GM21367 (cell line): ENCODE results near the gene COL4A1.

Experiments used
- ATAC-seq: cut with Tn5 transposase; IDR thresholded peaks from one replicate; pipeline ENCODE4 v1.9.1; 2021; ENCODE audit not compliant: unreplicated experiment

The COL4A1 gene

DNA sequence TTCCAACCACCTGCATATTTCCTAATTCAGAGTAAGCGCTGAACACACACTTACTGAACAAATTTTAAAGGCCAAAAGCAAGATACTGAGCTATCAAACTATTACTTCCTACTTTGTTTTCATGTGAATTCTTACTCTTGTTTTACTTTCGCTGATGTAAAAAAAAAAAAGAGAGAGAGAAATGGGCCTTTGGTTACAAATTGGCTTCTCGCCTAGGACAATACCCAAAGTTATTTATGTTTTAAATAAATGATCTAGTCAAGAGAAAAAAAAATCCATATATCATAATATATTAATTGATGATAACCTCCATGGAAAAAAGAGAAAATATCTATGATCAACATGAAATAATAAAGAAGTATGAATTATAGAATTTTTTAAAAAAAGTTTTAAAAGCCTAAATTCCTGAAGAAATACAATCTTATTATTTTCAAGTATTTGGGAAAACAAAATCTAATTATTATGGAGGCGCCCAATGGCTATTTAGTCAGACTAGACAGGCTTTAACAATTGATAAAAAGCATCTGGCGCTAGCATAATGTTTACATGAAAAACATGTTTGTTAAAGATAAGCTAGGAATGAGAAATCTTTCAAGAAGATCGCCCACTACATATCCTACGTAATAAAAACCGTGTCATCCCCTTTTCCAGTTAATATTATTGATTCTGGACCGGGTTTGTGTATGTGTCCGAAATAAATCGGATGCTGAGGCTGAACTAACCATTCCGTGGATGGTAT lies 9.0 kb downstream of the COL4A1 start:
- ATAC-seq, result no peak

DNA sequence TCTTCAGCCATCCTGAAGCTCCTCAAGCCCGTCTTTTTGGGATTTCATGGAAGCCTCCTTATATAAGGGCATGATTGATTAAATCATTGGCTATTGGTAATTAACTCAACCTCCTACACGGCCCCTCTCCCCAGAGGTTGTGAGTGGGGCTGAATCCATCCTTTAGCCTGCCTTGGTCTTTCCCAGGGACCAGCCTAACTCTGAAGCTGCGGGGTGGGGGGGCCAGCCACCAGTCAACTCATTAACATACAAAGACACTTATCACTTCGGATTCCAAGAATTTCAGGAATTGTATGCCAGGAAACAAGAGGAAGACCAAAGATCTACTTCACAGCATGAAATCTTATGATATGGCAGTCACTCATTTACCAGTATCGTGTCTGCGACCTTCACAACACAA lies 9.9 kb downstream of the COL4A1 start:
- ATAC-seq, result no peak

DNA sequence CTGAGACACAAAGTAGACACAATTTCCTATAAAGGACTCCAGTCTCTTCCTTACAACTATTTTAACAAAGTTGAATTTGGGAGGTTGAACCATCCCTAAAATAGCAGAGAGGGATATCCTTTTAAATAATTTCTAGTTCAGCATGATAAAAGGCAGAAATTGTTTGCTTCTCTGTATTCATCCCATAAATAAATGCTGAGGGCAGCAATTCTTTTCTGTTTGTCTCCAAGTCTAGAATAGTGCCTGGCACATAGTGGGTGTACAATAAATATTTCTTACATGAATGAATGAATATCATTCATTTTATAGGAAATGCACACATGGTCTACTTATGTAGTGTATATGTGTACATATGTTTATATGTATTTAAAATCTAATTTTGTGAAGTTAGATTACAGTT lies 12.3 kb downstream of the COL4A1 start:
- ATAC-seq, result no peak

DNA sequence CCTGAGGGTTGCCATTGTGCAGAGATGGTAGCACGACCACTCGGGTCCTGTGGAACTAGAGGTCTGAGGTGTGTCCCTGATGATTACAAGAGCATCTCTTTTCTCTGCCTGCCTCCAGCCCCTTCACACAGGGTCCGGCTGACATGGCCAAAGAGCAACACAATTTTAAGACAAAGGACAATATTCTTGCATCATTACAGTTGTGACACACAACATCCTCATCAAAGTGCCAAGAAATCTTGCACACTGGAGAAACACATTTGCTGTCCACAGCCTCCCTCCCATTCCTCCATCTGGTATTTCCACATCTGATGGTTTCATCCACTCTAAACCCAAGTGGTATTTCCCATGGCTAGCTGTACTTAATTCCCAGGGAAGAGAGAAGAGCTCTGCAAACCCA lies 12.8 kb downstream of the COL4A1 start:
- no peak for ATAC-seq

DNA sequence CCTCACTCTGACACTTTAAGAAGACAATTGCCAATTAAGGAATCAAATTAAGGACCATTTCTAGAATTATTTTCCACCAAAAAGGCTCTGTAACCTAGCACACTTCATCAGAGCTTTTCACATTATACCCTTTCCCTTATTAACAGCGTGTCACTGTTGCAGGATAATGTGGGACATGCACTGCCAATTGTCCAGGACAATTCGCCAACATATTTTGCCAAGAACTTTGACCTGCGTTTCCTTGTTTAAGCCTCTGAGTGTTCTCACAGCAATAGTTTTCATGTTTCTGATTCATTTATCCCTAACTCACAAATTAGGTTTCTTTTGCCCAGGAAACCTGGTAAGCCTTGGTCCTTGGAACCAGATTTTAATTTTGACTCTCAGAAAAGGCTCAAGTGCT lies 13.3 kb downstream of the COL4A1 start:
- no peak for ATAC-seq

DNA sequence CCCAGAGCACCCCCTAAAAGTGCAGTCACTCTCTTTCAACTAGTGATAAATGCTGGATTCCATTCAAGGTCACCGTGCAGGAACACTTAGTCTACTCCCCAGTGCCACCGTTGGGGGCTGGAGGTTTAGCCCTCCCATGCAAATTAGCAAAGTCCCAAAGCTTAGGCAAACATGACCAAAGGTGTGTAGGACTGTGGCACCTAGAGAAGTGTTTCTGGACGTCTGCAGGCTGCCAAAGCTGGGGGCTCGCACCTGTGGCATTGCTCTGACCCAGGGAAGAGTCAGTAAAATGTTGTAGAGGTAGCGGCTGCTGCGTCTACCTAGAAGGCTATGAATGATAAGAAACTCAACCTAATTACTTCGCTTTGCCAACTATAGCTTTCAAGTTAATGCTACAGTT lies 13.9 kb downstream of the COL4A1 start:
- no peak for ATAC-seq

DNA sequence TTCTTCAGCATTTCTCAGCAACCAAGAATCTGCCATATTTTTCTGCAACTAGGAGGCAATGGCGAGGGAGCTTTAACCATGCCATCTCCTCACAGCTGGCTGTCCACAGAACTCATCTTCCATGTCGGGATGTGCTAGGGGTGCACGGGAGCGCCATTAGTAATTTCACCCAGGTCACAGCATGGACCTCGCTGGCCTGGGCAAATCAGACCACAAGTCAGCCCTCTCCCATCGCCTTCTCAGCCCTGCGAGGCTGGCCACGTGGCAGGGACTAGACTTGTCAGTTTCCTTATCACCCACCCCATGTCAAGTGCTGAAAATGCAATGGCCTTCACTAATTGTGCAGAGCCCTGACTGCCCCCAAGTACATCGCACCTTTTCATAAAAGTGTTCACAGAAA lies 15.7 kb downstream of the COL4A1 start:
- ATAC-seq, result no peak

DNA sequence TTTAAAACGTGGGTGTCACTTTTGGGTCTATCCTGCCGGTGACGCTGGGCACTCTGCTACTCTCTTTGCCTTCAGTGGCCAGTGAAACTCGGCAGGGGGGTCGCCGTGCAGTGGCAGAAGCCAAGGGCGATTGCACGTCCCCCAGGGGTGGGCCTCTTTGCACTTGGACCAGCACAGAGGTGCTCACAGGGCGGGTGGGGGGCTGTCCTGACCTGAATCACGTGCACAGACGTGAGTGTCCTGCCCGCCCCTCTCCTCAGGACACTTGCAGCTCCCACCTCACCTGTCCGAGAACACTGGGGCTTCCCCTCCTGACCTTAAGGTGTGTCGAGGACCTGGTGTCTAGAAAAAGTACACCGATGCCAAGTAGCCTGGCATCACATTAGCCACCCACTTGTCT lies 16.1 kb downstream of the COL4A1 start:
- ATAC-seq, result no peak

DNA sequence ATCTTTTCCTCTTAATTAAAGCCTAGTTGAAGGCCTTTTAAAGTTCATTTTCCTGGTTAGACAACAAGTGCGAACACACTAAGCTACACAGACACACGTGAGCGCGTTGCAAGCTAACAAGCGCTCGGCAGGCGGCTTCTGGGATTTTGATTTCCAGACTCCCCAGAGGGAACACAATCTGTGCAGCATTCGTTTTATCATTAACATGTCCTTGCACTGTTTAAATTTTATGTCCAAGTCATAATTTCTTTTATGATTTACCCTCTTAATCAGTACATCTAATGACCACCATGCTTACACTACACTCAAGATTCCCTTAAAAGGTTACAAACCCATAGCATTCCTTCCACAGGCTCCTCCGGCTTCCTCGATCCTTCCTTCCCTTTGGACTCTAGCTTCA lies 16.8 kb downstream of the COL4A1 start:
- no peak for ATAC-seq

DNA sequence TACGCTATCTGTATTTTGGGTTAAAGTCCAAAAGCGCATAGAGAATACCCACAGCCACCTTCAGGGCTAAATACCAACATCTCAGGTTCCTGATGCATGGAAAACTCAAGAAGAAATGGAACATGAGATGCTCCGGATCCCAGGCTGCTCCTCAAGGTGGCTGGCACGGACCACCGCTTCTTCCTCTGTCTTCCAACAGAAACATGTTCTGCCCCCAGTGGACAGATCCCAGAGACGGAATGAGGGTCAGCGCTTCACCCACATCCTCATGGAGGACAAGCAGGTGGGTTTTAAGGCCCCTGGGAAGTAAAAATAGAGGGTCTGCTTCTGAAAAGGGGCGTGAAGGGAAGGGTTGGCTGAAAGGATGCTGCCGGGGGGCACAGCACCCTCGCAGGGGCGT lies 17.3 kb downstream of the COL4A1 start:
- ATAC-seq, result no peak

DNA sequence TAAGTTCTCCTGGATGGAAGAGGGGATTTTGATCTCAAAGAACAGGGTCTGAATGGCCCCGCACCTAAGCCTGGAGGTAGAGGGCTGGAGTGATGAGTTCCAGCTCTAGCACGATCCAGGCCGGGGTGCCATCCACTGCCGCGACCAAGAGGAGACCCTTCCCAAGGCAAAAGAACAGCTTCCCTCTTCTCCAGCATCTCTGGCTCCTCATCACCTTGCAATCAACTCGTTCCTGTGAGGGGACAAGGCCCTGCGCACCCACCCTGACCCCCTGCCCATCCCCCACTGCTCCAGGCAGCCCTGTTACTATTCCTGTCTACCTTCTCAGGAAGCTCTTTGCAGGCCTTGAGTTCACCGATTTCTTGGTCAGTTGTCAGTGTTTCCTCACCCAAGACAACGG lies 17.8 kb downstream of the COL4A1 start:
- ATAC-seq, result no peak

DNA sequence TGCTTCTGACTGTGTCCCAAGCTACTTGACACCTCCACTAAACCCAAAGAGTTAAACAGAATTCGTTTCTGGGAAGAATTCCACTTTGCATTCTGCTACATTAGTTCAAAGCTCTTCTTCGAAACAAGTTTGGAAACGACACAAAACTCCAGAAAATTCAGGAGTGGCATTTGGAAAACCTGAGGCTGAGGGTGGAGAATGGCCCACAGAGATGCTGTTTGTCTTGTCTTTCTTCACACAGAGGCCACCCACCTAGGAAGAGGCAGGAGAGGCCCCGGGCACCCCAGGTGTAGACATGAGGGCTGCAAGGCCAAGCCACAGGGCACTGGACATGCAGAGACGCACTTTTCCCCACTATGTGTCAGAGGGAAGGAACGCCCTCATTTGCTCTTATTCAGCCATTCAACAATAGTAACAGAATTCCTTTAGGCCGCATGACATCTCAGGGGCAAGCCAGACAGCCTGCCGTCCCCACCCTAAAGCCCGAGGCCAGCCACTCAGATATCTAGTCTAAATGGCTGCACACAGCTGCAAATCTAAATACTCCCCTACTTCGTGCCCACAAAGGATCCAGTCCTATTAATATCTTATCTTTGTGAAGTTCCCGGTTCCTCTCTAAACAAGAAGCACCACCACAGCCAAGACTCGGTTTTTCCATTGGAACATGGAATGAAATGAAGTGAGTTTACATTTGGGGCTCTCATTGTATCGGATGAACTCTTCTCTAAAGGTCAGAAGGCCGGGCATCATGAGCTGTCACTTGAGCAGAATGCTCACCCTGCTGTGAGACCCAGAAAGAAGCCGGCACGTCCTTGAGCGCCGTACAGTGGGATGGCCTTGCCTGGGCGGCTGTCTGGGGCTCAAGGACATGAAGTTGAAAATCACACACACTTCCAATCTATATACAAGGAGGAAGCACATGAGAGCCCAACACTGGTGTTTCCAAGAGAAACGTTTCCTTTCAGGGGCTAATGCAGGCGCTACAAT lies 19.8 kb downstream of the COL4A1 start:
- ATAC-seq, result no peak

DNA sequence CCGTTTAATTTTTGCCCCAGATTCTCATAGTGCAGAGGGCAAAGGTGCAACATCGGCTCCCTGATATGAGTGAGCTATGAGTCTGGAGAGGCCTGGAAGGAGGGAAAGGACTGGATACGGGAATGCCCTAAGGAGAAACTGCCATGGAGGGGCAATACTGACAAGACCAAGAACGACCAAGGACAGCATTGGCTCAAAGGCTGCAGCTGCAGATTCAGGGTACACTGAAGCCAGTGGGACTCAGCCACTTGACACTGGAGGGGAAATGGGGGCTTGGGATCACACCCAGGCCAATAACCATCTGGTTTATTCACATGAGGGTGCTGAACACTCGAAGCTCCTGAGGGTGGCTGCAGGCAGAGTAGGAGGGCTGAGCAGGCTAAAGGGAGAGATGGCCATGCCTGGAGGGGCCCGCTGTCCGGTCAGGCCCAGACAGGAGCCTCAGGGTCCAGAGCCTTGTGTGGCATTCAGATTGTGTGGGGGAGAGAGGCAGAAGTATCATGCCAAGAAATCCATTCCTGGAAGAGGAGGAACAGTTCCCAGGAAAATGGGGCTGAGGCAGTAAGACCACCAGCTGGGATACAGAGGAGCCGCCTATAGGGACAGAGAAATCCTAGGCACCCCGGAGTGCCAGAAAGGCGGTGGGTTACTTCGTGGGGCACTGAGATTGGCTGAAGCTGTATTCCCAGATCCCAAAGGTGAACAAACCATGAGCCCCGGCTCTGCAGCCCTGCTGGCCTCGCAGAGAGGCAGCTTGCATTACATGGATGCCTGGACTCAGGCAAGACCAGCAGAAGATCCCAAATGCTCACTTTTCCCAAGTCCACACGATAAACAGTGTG lies 20.7 kb downstream of the COL4A1 start:
- no peak for ATAC-seq

DNA sequence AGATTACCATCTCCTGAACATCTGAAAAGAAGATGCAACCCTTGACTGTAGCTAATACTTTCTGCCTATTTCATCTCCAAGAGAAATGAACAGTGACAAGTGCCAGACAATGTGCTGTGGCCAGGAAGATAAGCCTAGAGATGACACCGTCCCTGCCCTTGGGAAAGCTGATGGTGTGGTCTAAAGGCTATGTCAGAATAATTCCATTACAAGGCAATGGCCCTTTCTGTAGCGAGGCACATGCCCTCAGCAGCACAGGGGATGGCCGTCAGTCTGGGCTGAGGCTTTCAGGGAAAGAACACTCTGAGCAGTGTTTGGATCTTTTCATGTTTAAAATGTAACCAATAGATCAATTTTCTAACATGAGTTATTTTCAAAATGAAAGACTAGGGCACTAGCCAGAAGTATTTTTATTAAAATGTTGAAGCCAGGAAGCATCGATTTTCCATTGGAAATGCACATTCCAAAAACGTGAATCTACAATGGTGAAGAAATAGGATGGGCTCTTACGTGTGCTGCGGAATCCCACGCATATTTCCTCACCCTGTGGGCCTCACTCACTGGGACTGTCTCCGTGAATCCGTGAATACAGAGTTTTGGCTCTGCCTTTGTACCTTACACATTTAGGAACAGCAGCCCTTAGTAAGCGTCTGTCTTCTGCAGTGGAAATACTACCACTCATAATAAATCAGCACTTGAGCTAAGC lies 22.0 kb downstream of the COL4A1 start:
- ATAC-seq, result no peak

DNA sequence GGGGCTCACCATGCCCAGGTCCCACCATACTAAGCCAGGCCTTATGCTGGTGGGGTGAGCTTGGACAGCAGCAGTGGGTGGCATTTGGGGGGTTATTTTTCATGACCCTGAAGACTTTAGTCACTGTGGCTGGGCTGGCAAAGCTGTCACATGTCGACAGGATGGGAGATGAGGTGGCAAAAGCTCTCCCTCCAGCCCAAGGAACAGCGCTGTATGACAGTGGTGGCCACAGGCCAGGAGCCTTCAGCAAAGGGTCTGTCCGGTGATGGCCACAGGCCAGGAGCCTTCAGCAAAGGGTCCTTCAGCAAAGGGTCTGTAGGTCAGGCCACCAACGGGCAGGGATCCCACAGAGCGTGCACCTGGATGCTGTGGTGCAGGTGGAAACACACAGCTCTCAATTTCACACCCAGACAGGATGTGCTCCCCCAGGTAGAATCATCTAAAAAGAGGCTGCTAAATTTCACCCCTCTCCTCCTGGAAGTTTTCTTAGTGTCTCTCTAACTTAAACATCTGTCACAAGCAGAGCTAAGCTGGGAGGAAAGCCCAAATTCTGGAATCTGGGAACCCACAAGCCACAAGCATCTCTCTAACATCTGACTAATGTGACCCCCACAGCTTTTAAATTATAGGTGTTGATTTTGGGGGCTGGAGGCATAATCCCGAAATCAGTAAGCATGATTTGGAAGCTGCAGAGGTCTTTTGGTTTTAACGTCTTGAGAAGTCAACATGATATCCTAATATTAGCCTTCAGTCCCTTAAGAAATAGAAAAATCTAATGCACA lies 23.0 kb downstream of the COL4A1 start:
- ATAC-seq, result no peak

DNA sequence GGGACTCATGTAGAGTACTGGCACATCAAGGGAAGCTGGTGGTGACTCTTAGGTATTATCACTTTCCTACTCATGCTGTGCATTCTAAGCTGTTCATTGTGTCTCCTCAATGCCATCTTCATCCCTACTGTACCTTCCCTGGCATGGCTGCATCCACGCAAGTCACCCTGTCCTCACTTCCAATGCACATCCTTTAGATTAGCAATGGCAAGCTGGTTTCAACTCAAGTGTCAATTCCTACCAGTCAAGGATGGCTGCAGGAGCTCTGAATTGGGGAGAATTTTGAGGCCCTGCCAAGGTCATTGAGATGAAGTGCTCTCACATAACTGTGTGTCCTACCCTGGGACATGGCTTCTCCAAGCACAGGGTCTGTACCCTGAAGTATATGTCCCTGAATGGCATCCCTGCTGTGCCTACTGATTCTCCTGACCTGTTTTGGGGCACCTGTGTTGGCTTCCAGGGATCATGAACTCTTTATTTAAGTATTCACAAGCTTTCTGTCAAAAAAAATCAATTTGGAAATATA lies 24.6 kb downstream of the COL4A1 start:
- no peak for ATAC-seq

DNA sequence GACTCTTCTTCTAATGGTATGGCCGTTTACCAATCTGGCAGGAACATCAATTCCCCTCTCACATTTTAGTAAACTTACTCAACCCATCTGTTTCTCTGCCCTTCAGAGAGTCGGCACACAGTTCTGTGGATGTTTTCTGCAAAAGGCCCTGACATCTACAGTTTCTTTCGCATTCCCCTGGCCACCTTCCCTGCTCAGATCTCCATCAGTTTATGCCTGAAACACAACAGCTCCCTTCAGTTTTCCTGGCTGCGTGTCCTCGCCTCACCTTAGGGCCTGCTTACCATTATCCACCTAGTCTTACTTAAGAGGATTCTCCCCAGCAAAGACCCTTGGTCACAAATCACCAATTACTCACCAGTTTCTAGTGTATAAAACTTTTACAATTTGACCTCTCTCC lies 25.2 kb downstream of the COL4A1 start:
- no peak for ATAC-seq

DNA sequence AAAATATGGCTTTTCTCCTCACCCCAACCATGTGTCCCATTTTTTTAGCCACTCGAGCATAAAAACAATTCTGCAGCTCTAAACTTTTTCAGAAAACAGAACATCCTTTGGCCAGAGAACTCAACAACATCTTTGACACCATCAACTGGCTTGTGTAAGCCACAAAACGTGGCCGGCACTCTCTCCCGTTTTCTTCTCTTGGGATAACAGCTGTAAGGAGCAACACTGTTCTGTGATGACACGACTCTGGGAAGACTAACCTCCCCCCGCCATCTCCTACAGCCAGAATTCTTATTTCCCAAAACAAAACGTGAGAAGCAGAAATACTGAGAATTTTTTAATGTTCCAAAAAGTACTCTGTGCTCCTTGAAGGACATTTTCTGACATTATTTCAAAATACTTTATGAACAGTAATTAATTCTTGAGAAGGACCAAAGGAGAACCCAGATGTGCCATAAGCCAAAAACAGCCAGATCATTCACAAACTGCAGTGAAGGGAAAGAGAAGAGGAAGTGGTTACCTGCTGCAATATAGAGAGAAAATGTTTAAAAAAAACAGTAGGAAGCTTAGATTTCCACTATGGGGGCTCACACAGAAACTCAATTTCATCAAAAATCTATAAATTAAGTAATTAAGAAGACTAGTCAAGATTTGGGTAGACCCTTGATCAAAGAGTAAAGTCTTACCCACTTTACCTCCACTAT lies 25.8 kb downstream of the COL4A1 start:
- no peak for ATAC-seq

DNA sequence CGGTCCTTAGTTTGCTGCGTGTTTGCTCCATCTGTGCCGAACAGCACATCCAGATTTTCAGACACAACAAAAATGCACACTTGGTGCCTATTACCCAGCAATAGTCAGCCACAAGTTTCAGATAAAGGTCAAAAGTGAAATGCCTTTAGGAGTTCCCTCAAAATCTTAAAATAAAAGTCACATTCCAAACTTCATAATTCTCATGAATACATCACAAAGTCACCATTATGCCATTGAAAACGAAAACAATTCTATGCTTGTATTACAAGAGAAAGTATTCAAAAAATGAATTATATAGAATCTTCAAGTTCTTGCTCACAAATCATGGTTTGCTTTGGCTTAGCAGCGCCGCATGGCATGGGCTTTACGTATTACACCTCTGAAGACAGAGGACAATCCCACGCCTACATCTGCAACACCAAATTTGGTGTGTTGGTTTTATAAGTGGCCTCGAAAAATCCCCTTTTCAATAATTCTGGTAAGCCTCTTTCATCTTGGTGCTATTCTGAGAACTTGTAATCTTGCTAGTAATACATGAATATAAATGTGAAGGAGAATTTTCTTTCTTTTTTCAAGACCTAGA lies 26.6 kb downstream of the COL4A1 start:
- no peak for ATAC-seq
